HepG2 (cell line): ENCODE results near the gene CRYBB2. TPM values are rescaled to one million over a fixed set of nuclear protein-coding genes. Genes with fewer than 3 reads are reported as not detected.

Experiments used
- GATA4 ChIP-seq: sonication (generic); IDR thresholded peaks from 2 replicates; pipeline ENCODE4 v1.6.1; 2016; ENCODE audit warnings: antibody characterized with exemption, low read depth, borderline replicate concordance
- PITX1 ChIP-seq: sonication (generic); formaldehyde crosslinking; IDR thresholded peaks from 2 replicates; pipeline ENCODE4 v1.5.1; 2020; ENCODE audit warnings: mild to moderate bottlenecking, missing genetic modification reagents
- TSC22D2 ChIP-seq: sonication (generic); formaldehyde crosslinking; IDR thresholded peaks from 2 replicates; pipeline ENCODE4 v1.5.1; 2020; ENCODE audit warnings: missing genetic modification reagents, mild to moderate bottlenecking, borderline replicate concordance
- ZHX1 ChIP-seq: sonication (generic); formaldehyde crosslinking; IDR thresholded peaks from 2 replicates; pipeline ENCODE4 v1.8.1; 2022; ENCODE audit warnings: low read depth, mild to moderate bottlenecking, missing genetic modification reagents
- ZNF292 ChIP-seq: sonication (generic); formaldehyde crosslinking; IDR thresholded peaks from 2 replicates; pipeline ENCODE4 v1.8.1; 2022; ENCODE audit warnings: mild to moderate bottlenecking, low read depth, missing genetic modification reagents, borderline replicate concordance
- ZNF3 ChIP-seq: IDR thresholded peaks from 2 replicates; pipeline ENCODE4 v1.7.0; 2017; ENCODE audit warnings: inconsistent platforms
- ZNF644 ChIP-seq: IDR thresholded peaks from 2 replicates; pipeline ENCODE4 v1.6.1; 2016; ENCODE audit warnings: low read depth
- polyA plus RNA-seq, 8 experiments: library from polyadenylated mRNA; depleted of rRNA in 3 of 8; stranded (reverse) in 7 of 8; unstranded in 1 of 8; fragments of >200 nt; fragmentation: Illumina TruSeq in 4 of 8; extraction: Trizol in 4 of 8; gene quantifications; 2 replicates each; pipeline versions ENCODE4 v1.2.1 to v1.2.3, GENCODE V29; 2011 to 2016; ENCODE audit warnings: low read depth in 4 of 8, missing spikeins in 1 of 8, mixed read lengths in 1 of 8; ENCODE audit not compliant: insufficient read depth in 1 of 8
- total RNA-seq, 5 experiments: library from RNA; depleted of rRNA; stranded (reverse); fragments of >200 nt; fragmentation: Illumina TruSeq; extraction: Trizol; gene quantifications; 2 replicates each; pipeline ENCODE4 v1.2.3, GENCODE V29; 2016; ENCODE audit warnings: low read depth in 1 of 5
- TF ChIP-seq, protein P1 (sequence below): sonication (generic); formaldehyde crosslinking; IDR thresholded peaks from 2 replicates; pipeline ENCODE4 v1.5.1; 2020; ENCODE audit warnings: mild to moderate bottlenecking, missing genetic modification reagents, moderate library complexity

The CRYBB2 gene
- total and polyA plus RNA-seq, 2 of the 13 experiments (the other 11 are each of a cell fraction or from before 2014, with no cell fraction given), result 0.11 to 0.18 TPM

- TF ChIP-seq ZNF644 (CRISPR knock-in tag), result no peak
- TF ChIP-seq ZNF292, result no peak
- TF ChIP-seq GATA4, result no peak
- no peak for TF ChIP-seq PITX1 (CRISPR knock-in tag)
- no peak for TF ChIP-seq TSC22D2 (CRISPR knock-in tag)
- TF ChIP-seq ZHX1 (CRISPR knock-in tag), result no peak
- TF ChIP-seq, protein P1, sequence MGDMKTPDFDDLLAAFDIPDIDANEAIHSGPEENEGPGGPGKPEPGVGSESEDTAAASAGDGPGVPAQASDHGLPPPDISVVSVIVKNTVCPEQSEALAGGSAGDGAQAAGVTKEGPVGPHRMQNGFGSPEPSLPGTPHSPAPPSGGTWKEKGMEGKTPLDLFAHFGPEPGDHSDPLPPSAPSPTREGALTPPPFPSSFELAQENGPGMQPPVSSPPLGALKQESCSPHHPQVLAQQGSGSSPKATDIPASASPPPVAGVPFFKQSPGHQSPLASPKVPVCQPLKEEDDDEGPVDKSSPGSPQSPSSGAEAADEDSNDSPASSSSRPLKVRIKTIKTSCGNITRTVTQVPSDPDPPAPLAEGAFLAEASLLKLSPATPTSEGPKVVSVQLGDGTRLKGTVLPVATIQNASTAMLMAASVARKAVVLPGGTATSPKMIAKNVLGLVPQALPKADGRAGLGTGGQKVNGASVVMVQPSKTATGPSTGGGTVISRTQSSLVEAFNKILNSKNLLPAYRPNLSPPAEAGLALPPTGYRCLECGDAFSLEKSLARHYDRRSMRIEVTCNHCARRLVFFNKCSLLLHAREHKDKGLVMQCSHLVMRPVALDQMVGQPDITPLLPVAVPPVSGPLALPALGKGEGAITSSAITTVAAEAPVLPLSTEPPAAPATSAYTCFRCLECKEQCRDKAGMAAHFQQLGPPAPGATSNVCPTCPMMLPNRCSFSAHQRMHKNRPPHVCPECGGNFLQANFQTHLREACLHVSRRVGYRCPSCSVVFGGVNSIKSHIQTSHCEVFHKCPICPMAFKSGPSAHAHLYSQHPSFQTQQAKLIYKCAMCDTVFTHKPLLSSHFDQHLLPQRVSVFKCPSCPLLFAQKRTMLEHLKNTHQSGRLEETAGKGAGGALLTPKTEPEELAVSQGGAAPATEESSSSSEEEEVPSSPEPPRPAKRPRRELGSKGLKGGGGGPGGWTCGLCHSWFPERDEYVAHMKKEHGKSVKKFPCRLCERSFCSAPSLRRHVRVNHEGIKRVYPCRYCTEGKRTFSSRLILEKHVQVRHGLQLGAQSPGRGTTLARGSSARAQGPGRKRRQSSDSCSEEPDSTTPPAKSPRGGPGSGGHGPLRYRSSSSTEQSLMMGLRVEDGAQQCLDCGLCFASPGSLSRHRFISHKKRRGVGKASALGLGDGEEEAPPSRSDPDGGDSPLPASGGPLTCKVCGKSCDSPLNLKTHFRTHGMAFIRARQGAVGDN (CRISPR knock-in tag), result 0 out of 2 replicates have a peak, but pooled peaks have one; percentile 16
- no peak for TF ChIP-seq ZNF3 (CRISPR knock-in tag)
- TF ChIP-seq, all 625 proteins: peak for 6
Observed at GRCh38 chr22:25172153-25172552, 47.3 kb upstream of the CRYBB2 start (continued).
